ENCODE results near the gene MPC2. TPM values are rescaled to one million over a fixed set of nuclear protein-coding genes. Genes with fewer than 3 reads are reported as not detected.
A peak's percentile ranks its signal among the peaks of the same experiment; 100 is the strongest.
"Not testable (repeated sequence)": the region's sequence is repeated elsewhere in the genome, so short reads cannot be mapped to it uniquely, and the experiment has no call there.

MPC2 gene
- total and polyA plus RNA-seq, 7 donors, result 94.0 to 207 (median 153) TPM

- ATAC-seq (peak; percentile 74 to 96 (median 88)), DNase-seq (peak; percentile 69 to 86)
- intact Hi-C loops (cut with DNase I), result no loop called here
- Histone ChIP-seq H3K4me1 (peaks cover 5% of the 10 kb centered on the region), H3K27ac (no peak overlapping the region), H3K4me3 (no peak overlapping the region), H3K36me3 (ENCODE audit: insufficient read depth in 1 of 2, low read depth in 1 of 2) (no peaks in the 10 kb centered on the region), H3K27me3 (ENCODE audit: insufficient read depth in 3 of 3, low read length in 2 of 3) (no peaks in the 10 kb centered on the region), H3K9me3 (no peaks in the 10 kb centered on the region)
- 20 to 42% (median 29%) methylated on average over 4 of the region's 4 CpGs for WGBS, 3 donors
- no peak for TF ChIP-seq CTCF (IDR thresholded peaks at IDR 0.05)
Measured at GRCh38 chr1:167899253-167899681, 37.6 kb downstream of the MPC2 start.

GRCh38 chr1:167898578-167899222 lies 38.2 kb downstream of the MPC2 start:
- WGBS, 3 donors, result 92 to 94% (median 93%) methylated on average over 9 of the region's 9 CpGs
- H3K27me3 ChIP-seq (ENCODE audit: insufficient read depth in 3 of 3, low read length in 2 of 3), result no peaks in the 10 kb centered on the region
- H3K9me3 ChIP-seq, result no peaks in the 10 kb centered on the region
- ATAC-seq (peak in 1 of 4 donors; percentile 7), DNase-seq (no peak)
- no peak overlapping the region for H3K27ac ChIP-seq
- peaks cover 5% of the 10 kb centered on the region for H3K4me1 ChIP-seq
- no peak for TF ChIP-seq CTCF (IDR thresholded peaks at IDR 0.05)
- intact Hi-C loops (cut with DNase I), result no loop called here
- H3K36me3 ChIP-seq (ENCODE audit: insufficient read depth in 1 of 2, low read depth in 1 of 2), result no peaks in the 10 kb centered on the region
- H3K4me3 ChIP-seq, result no peak overlapping the region

GRCh38 chr1:167893798-167894197 lies 43.1 kb downstream of the MPC2 start:
- Histone ChIP-seq H3K9me3 (no peaks in the 10 kb centered on the region), H3K4me3 (no peak overlapping the region), H3K36me3 (ENCODE audit: insufficient read depth in 1 of 2, low read depth in 1 of 2) (no peaks in the 10 kb centered on the region), H3K4me1 (no peaks in the 10 kb centered on the region), H3K27ac (no peak overlapping the region), H3K27me3 (ENCODE audit: insufficient read depth in 3 of 3, low read length in 2 of 3) (no peaks in the 10 kb centered on the region)
- ATAC-seq (no peak), DNase-seq (no peak)
- 75 to 84% (median 83%) methylated on average over 2 of the region's 2 CpGs for WGBS, 3 donors
- intact Hi-C loops (cut with DNase I), result no loop called here
- no peak for TF ChIP-seq CTCF (IDR thresholded peaks at IDR 0.05)

- Histone ChIP-seq H3K27me3 (ENCODE audit: insufficient read depth in 3 of 3, low read length in 2 of 3) (no peaks in the 10 kb centered on the region), H3K36me3 (ENCODE audit: insufficient read depth in 1 of 2, low read depth in 1 of 2) (no peaks in the 10 kb centered on the region), H3K4me3 (no peak overlapping the region), H3K27ac (no peak overlapping the region), H3K4me1 (no peaks in the 10 kb centered on the region), H3K9me3 (no peaks in the 10 kb centered on the region)
- intact Hi-C loops (cut with DNase I), result no loop called here
- no peak for TF ChIP-seq CTCF (IDR thresholded peaks at IDR 0.05)
- no peak for ATAC-seq
- DNase-seq, result no peak
Measured at GRCh38 chr1:167890400-167890799, 46.5 kb downstream of the MPC2 start.

GRCh38 chr1:167887187-167887586 lies 49.7 kb downstream of the MPC2 start:
- H3K27ac ChIP-seq; ATAC-seq; H3K4me1 ChIP-seq; H3K27me3 ChIP-seq (ENCODE audit: insufficient read depth in 3 of 3, low read length in 2 of 3); H3K4me3 ChIP-seq; DNase-seq; H3K36me3 ChIP-seq (ENCODE audit: insufficient read depth in 1 of 2, low read depth in 1 of 2); H3K9me3 ChIP-seq; intact Hi-C loops (cut with DNase I): not testable (repeated sequence)
- 87 to 96% (median 89%) methylated on average over 2 of the region's 2 CpGs for WGBS, 3 donors

Data from psoas muscle (tissue), 8 donors.